KMS-11 (cell line): ENCODE results near the gene MYOD1.

Experiments
- H2AFZ ChIP-seq: fragments of 200-600 bp; sonication (generic); 2 replicates; pipeline ENCODE4 v1.6.1; 2016; ENCODE audit warnings: antibody characterized with exemption, mixed run types, low read depth
- H3K27ac ChIP-seq: fragments of 200-600 bp; sonication (generic); 2 replicates; pipeline ENCODE4 v1.6.1; 2016; ENCODE audit warnings: mild to moderate bottlenecking, mixed run types
- H3K27me3 ChIP-seq: fragments of 200-600 bp; sonication (generic); 2 replicates; pipeline ENCODE4 v1.6.1; 2017; ENCODE audit warnings: mild to moderate bottlenecking, low read depth, mixed run types, moderate library complexity; ENCODE audit not compliant: insufficient read depth
- H3K36me3 ChIP-seq: fragments of 200-600 bp; sonication (generic); 2 replicates; pipeline ENCODE4 v1.6.1; 2017; ENCODE audit warnings: mild to moderate bottlenecking, mixed run types; ENCODE audit not compliant: insufficient read depth
- H3K4me1 ChIP-seq: fragments of 200-600 bp; sonication (generic); 2 replicates; pipeline ENCODE4 v1.6.1; 2016; ENCODE audit warnings: mild to moderate bottlenecking, low read depth, mixed run types; ENCODE audit not compliant: poor library complexity, severe bottlenecking
- H3K4me2 ChIP-seq: fragments of 200-600 bp; sonication (generic); 2 replicates; pipeline ENCODE4 v1.7.0; 2016; ENCODE audit warnings: mild to moderate bottlenecking, mixed run types
- H3K4me3 ChIP-seq: fragments of 200-600 bp; sonication (generic); IDR thresholded peaks from 2 replicates; pipeline ENCODE4 v1.6.1; 2017; ENCODE audit warnings: low read depth, low read length, mixed read lengths; ENCODE audit not compliant: insufficient read depth
- H3K79me2 ChIP-seq: fragments of 200-600 bp; sonication (generic); 2 replicates; pipeline ENCODE4 v1.6.1; 2016; ENCODE audit warnings: low read depth, mixed run types; ENCODE audit not compliant: insufficient read depth
- H3K9ac ChIP-seq: fragments of 200-600 bp; sonication (generic); 2 replicates; pipeline ENCODE4 v1.6.1; 2016; ENCODE audit warnings: mild to moderate bottlenecking, mixed run types
- H4K20me1 ChIP-seq: fragments of 200-600 bp; sonication (generic); 2 replicates; pipeline ENCODE4 v1.6.1; 2016; ENCODE audit warnings: mild to moderate bottlenecking, mixed run types; ENCODE audit not compliant: insufficient read depth
- TF ChIP-seq, protein P1 (sequence below): fragments of 200-600 bp; sonication (generic); conservative IDR thresholded peaks from 2 replicates; pipeline ENCODE4 v1.6.1; 2017; ENCODE audit warnings: low read depth, mild to moderate bottlenecking, antibody characterized with exemption, low read length, moderate library complexity, mixed read lengths

Gene MYOD1

DNA sequence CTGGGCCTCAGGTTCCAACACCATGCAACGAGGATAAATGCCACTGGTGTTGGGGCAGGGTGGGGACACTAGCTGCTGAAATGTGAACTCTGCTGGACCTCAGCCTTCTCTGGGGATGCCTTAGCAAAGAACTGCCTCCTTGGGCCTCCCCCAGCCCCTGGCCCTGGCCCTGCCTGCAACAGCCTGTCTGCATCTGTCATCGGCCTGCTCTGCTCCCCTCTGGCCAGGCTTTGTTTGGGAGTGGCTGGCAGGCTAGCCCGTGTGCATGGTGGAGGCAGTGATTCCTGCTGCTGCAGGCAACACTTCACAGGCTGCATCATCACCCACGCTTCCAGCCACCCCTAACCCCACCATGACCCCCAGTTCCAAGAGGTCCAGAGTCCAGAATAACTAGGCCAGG, 11.5 kb upstream of the MYOD1 start:
- Histone ChIP-seq H3K4me2 (no peak overlapping the region), H3K4me1 (no peaks in the 10 kb centered on the region), H2AFZ (no peak overlapping the region), H3K27ac (no peak overlapping the region), H3K4me3 (no peak overlapping the region), H3K36me3 (no peaks in the 10 kb centered on the region), H3K79me2 (no peaks in the 10 kb centered on the region), H3K27me3 (no peaks in the 10 kb centered on the region), H4K20me1 (no peaks in the 10 kb centered on the region), H3K9ac (no peak overlapping the region)
- TF ChIP-seq, protein P1, sequence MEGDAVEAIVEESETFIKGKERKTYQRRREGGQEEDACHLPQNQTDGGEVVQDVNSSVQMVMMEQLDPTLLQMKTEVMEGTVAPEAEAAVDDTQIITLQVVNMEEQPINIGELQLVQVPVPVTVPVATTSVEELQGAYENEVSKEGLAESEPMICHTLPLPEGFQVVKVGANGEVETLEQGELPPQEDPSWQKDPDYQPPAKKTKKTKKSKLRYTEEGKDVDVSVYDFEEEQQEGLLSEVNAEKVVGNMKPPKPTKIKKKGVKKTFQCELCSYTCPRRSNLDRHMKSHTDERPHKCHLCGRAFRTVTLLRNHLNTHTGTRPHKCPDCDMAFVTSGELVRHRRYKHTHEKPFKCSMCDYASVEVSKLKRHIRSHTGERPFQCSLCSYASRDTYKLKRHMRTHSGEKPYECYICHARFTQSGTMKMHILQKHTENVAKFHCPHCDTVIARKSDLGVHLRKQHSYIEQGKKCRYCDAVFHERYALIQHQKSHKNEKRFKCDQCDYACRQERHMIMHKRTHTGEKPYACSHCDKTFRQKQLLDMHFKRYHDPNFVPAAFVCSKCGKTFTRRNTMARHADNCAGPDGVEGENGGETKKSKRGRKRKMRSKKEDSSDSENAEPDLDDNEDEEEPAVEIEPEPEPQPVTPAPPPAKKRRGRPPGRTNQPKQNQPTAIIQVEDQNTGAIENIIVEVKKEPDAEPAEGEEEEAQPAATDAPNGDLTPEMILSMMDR = no peak

DNA sequence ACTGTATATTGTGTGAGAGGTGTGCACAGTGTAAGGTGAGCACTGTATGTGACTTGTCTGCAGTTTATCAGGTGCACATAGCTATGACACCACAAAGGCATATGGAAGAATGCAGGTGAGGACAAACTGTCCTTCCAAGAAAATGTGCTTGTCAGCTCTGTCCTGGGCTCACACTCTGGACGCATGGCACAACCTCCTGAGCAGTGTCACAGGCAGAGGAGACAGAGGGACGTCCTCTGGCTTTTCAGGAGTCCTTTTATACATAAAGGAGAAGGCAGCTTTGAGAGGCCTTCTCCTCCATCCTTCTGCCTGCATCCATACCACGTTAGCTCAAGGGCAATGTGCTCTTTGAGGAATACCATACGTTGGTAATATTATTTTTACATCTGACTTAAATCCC, 7.5 kb upstream of the MYOD1 start:
- H3K79me2 ChIP-seq = no peaks in the 10 kb centered on the region
- no peak overlapping the region for H2AFZ ChIP-seq
- no peaks in the 10 kb centered on the region for H3K36me3 ChIP-seq
- H3K4me3 ChIP-seq = no peak overlapping the region
- H4K20me1 ChIP-seq = no peaks in the 10 kb centered on the region
- no peak overlapping the region for H3K9ac ChIP-seq
- no peak overlapping the region for H3K4me2 ChIP-seq
- H3K27me3 ChIP-seq = no peaks in the 10 kb centered on the region
- no peak overlapping the region for H3K27ac ChIP-seq
- TF ChIP-seq, protein P1 = no peak
- no peaks in the 10 kb centered on the region for H3K4me1 ChIP-seq

DNA sequence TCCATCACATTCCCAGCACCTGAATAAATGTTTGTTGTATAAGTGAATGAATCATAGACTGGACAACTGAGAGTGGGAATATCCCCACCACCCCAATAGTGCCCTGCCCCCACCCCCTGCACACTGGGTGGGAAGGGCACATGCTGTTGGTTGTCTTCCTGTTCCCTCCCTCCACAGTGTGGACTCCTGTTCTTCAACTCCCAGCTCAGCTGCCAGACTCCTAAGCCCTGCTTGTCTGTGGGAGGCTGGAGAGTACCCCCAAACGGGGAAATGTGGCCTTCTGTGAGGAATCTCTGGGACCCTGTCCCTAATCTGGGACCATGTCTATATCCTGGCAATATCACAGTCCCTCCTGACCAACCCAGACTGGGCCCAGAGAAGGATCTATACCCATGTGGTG, 5.5 kb upstream of the MYOD1 start:
- no peak overlapping the region for H2AFZ ChIP-seq
- no peaks in the 10 kb centered on the region for H3K4me1 ChIP-seq
- no peak overlapping the region for H3K4me2 ChIP-seq
- no peaks in the 10 kb centered on the region for H3K27me3 ChIP-seq
- no peak overlapping the region for H3K27ac ChIP-seq
- H3K79me2 ChIP-seq = no peaks in the 10 kb centered on the region
- no peak overlapping the region for H3K4me3 ChIP-seq
- TF ChIP-seq, protein P1 = no peak
- H4K20me1 ChIP-seq = no peaks in the 10 kb centered on the region
- H3K36me3 ChIP-seq = no peaks in the 10 kb centered on the region
- H3K9ac ChIP-seq = no peak overlapping the region

GRCh38 chr11:17714356-17714854, 5.0 kb upstream of the MYOD1 start:
- H2AFZ ChIP-seq = no peak overlapping the region
- H3K27ac ChIP-seq = no peak overlapping the region
- no peaks in the 10 kb centered on the region for H3K4me1 ChIP-seq
- H4K20me1 ChIP-seq = no peaks in the 10 kb centered on the region
- TF ChIP-seq, protein P1 = no peak
- no peak overlapping the region for H3K4me2 ChIP-seq
- H3K27me3 ChIP-seq = no peaks in the 10 kb centered on the region
- H3K9ac ChIP-seq = no peak overlapping the region
- no peaks in the 10 kb centered on the region for H3K79me2 ChIP-seq
- no peak overlapping the region for H3K4me3 ChIP-seq
- no peaks in the 10 kb centered on the region for H3K36me3 ChIP-seq
